Breast epithelium (tissue), 3 donors: ENCODE measurements around the gene C11orf65.

Experiments
- CTCF ChIP-seq, 3 donors: fragments of 450-650 bp; IDR thresholded peaks; one replicate each; pipeline ENCODE4 v1.5.1; 2016 to 2017; ENCODE audit warnings: antibody characterized with exemption in 3 of 3, mild to moderate bottlenecking in 3 of 3, moderate library complexity in 3 of 3
- POLR2A ChIP-seq: fragments of 450-650 bp; IDR thresholded peaks from one replicate; pipeline ENCODE4 v1.6.1; 2016; ENCODE audit warnings: antibody characterized with exemption, mild to moderate bottlenecking, moderate library complexity
- POLR2AphosphoS5 ChIP-seq, 3 donors: sonication (generic); formaldehyde crosslinking; IDR thresholded peaks; one replicate each; pipeline ENCODE4 v1.6.1; 2017; ENCODE audit warnings: antibody characterized with exemption in 3 of 3

- TF ChIP-seq CTCF (IDR thresholded peaks at IDR 0.05), result no peak
- TF ChIP-seq POLR2A, result no peak
- TF ChIP-seq POLR2AphosphoS5 (IDR thresholded peaks at IDR 0.05), result no peak
These were observed 19.0 kb upstream of the C11orf65 start for GRCh38 chr11:108486331-108486730.
